ENCODE measurements around the gene DOLPP1. TPM values are rescaled to one million over a fixed set of nuclear protein-coding genes. Genes with fewer than 3 reads are reported as not detected.

The DOLPP1 gene
- total RNA-seq, 1 donor from 2014 or later = 13.2 TPM

GRCh38 chr9:129073404-129073803 is 7.5 kb upstream of the DOLPP1 start:
- ATAC-seq = no peak
- Histone ChIP-seq H3K9me3 (no peaks in the 10 kb centered on the region), H3K36me3 (no peaks in the 10 kb centered on the region), H3K4me1 (no peaks in the 10 kb centered on the region), H3K27ac (no peak overlapping the region), H3K4me3 (no peak overlapping the region), H3K27me3 (no peaks in the 10 kb centered on the region)
- TF ChIP-seq, protein P1, sequence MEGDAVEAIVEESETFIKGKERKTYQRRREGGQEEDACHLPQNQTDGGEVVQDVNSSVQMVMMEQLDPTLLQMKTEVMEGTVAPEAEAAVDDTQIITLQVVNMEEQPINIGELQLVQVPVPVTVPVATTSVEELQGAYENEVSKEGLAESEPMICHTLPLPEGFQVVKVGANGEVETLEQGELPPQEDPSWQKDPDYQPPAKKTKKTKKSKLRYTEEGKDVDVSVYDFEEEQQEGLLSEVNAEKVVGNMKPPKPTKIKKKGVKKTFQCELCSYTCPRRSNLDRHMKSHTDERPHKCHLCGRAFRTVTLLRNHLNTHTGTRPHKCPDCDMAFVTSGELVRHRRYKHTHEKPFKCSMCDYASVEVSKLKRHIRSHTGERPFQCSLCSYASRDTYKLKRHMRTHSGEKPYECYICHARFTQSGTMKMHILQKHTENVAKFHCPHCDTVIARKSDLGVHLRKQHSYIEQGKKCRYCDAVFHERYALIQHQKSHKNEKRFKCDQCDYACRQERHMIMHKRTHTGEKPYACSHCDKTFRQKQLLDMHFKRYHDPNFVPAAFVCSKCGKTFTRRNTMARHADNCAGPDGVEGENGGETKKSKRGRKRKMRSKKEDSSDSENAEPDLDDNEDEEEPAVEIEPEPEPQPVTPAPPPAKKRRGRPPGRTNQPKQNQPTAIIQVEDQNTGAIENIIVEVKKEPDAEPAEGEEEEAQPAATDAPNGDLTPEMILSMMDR (IDR thresholded peaks at IDR 0.05) = no peak
- intact Hi-C loops (cut with DNase I) = no loop called here
- DNase-seq = no peak

GRCh38 chr9:129074106-129074505 is 6.8 kb upstream of the DOLPP1 start:
- Histone ChIP-seq H3K4me3 (no peak overlapping the region), H3K27me3 (no peaks in the 10 kb centered on the region), H3K36me3 (no peaks in the 10 kb centered on the region), H3K27ac (no peak overlapping the region), H3K4me1 (no peaks in the 10 kb centered on the region), H3K9me3 (no peaks in the 10 kb centered on the region)
- TF ChIP-seq, protein P1 (IDR thresholded peaks at IDR 0.05) = no peak
- no peak for ATAC-seq
- DNase-seq = no peak
- intact Hi-C loops (cut with DNase I) = no loop called here

GRCh38 chr9:129075996-129076639 is 4.8 kb upstream of the DOLPP1 start:
- Histone ChIP-seq H3K4me3 (no peak overlapping the region), H3K9me3 (no peaks in the 10 kb centered on the region), H3K27ac (no peak overlapping the region), H3K27me3 (no peaks in the 10 kb centered on the region), H3K36me3 (no peaks in the 10 kb centered on the region), H3K4me1 (peaks cover 4% of the 10 kb centered on the region)
- DNase-seq (no peak), ATAC-seq (no peak)
- TF ChIP-seq, protein P1 (IDR thresholded peaks at IDR 0.05) = no peak
- intact Hi-C loops (cut with DNase I) = no loop called here

DNA sequence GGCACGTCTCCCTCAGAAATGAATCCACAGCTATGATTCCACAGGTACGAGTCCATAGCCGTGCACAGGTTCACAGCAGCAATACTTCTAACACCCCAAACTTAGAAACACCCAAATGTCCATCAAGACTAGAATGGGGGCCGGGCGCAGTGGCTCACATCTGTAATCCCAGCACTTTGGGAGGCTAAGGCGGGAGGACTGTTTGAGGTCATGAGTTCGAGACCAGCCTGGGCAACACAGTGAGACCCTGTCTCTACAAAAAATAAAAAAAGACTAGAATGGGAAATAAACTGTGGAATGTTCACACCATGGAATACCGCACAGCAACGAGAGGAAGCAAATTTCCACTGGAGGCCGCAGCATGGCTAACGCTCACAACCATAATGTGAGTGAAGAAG is 4.3 kb upstream of the DOLPP1 start:
- Histone ChIP-seq H3K4me1 (peaks cover 7% of the 10 kb centered on the region), H3K27me3 (no peaks in the 10 kb centered on the region), H3K36me3 (no peaks in the 10 kb centered on the region), H3K27ac (no peak overlapping the region), H3K4me3 (no peak overlapping the region), H3K9me3 (no peaks in the 10 kb centered on the region)
- ATAC-seq = no peak
- TF ChIP-seq, protein P1 (IDR thresholded peaks at IDR 0.05) = no peak
- DNase-seq = no peak
- intact Hi-C loops (cut with DNase I) = no loop called here

- H3K27ac ChIP-seq = no peak overlapping the region
- no peaks in the 10 kb centered on the region for H3K36me3 ChIP-seq
- no peaks in the 10 kb centered on the region for H3K27me3 ChIP-seq
- ATAC-seq (no peak), DNase-seq (no peak)
- peaks cover 13% of the 10 kb centered on the region for H3K4me1 ChIP-seq
- TF ChIP-seq, protein P1 (IDR thresholded peaks at IDR 0.05) = no peak
- intact Hi-C loops (cut with DNase I) = no loop called here
- H3K9me3 ChIP-seq = no peaks in the 10 kb centered on the region
- H3K4me3 ChIP-seq = no peak overlapping the region
These were observed 3.7 kb upstream of the DOLPP1 start for GRCh38 chr9:129077236-129077635.

All from upper lobe of right lung (tissue), 1 donor.